CD14-positive monocyte (primary cell): Measurements from ENCODE around the gene PIGM. TPM values are rescaled to one million over a fixed set of nuclear protein-coding genes. Genes with fewer than 3 reads are reported as not detected.

Experiments used
- DNase-seq, 3 donors: peaks; one replicate each; pipeline ENCODE4 v3.0.0-alpha.2; 2011 to 2022
- H2AFZ ChIP-seq: 2 replicates; pipeline ENCODE4 v1.6.0; 2012; ENCODE audit warnings: mild to moderate bottlenecking, low read depth, low read length, inconsistent platforms; ENCODE audit not compliant: insufficient read depth, poor library complexity, severe bottlenecking
- H3K27ac ChIP-seq, 2 donors: 1 replicate in 1 of 2; 2 replicates in 1 of 2; pipeline ENCODE4 v1.5.1; 2012 to 2013; ENCODE audit warnings: low read length in 2 of 2, control low read depth in 1 of 2, inconsistent platforms in 1 of 2, low read depth in 1 of 2, mild to moderate bottlenecking in 1 of 2
- H3K27me3 ChIP-seq, 2 donors: one replicate each; pipeline versions ENCODE4 v1.6.0 to v1.6.1; 2011 to 2013; ENCODE audit warnings: low read length in 2 of 2; ENCODE audit not compliant: control insufficient read depth in 2 of 2, insufficient read depth in 2 of 2
- H3K36me3 ChIP-seq, 2 donors: replicated peaks in 1 of 2; 1 replicate in 1 of 2; 2 replicates in 1 of 2; pipeline versions ENCODE4 v1.5.1 to v1.6.1; 2012 to 2013; ENCODE audit warnings: low read length in 2 of 2, control low read depth in 1 of 2, inconsistent platforms in 1 of 2, mild to moderate bottlenecking in 1 of 2; ENCODE audit not compliant: insufficient read depth in 2 of 2, control insufficient read depth in 1 of 2
- H3K4me1 ChIP-seq, 2 donors: 1 replicate in 1 of 2; 2 replicates in 1 of 2; pipeline versions ENCODE4 v1.5.1 to v1.6.1; 2012 to 2013; ENCODE audit warnings: low read length in 2 of 2, control low read depth in 1 of 2, inconsistent platforms in 1 of 2, mild to moderate bottlenecking in 1 of 2, moderate library complexity in 1 of 2; ENCODE audit not compliant: insufficient read depth in 2 of 2, control insufficient read depth in 1 of 2
- H3K4me2 ChIP-seq: replicated peaks from 2 replicates; pipeline ENCODE3; 2012; ENCODE audit warnings: low read length, moderate library complexity, mild to moderate bottlenecking; ENCODE audit not compliant: poor library complexity, severe bottlenecking; ENCODE audit errors: extremely low read depth
- H3K4me3 ChIP-seq, 3 experiments: fragments of 200-600 bp in 1 of 3; sonication (generic) in 1 of 3; replicated peaks in 1 of 3; 1 replicate in 2 of 3; 2 replicates in 1 of 3; pipeline ENCODE4 v1.5.1; 2011 to 2013; ENCODE audit warnings: low read length in 3 of 3, mild to moderate bottlenecking in 3 of 3, control low read depth in 2 of 3, low read depth in 2 of 3, inconsistent platforms in 1 of 3, moderate library complexity in 1 of 3
- H3K79me2 ChIP-seq: 2 replicates; pipeline ENCODE4 v1.6.0; 2012; ENCODE audit warnings: mild to moderate bottlenecking, control low read depth, inconsistent platforms, low read length, moderate library complexity; ENCODE audit not compliant: insufficient read depth
- H3K9ac ChIP-seq: 2 replicates; pipeline ENCODE4 v1.6.0; 2017; ENCODE audit warnings: low read length, mild to moderate bottlenecking; ENCODE audit not compliant: insufficient read depth, poor library complexity, severe bottlenecking
- H3K9me3 ChIP-seq, 2 donors: replicated peaks in 1 of 2; 1 replicate in 1 of 2; 2 replicates in 1 of 2; pipeline versions ENCODE4 v1.5.1 to v1.6.1; 2012 to 2013; ENCODE audit warnings: low read length in 2 of 2, control low read depth in 1 of 2; ENCODE audit not compliant: control insufficient read depth in 1 of 2, insufficient read depth in 1 of 2
- H4K20me1 ChIP-seq: 2 replicates; pipeline ENCODE4 v1.6.0; 2012; ENCODE audit warnings: mild to moderate bottlenecking, low read length, control low read depth, moderate library complexity; ENCODE audit not compliant: insufficient read depth
- H3K27ac Mint-ChIP-seq, 7 donors: one replicate each; pipeline ENCODE4 v1.8.0; 2020; ENCODE audit warnings: mild to moderate bottlenecking in 7 of 7, mixed read lengths in 7 of 7, moderate library complexity in 6 of 7, inconsistent platforms in 2 of 7
- H3K27me3 Mint-ChIP-seq, 3 donors: one replicate each; pipeline ENCODE4 v1.8.0; 2021 to 2022; ENCODE audit warnings: low read depth in 3 of 3, mild to moderate bottlenecking in 3 of 3, mixed read lengths in 3 of 3, moderate library complexity in 3 of 3, inconsistent platforms in 1 of 3
- H3K36me3 Mint-ChIP-seq, 2 donors: one replicate each; pipeline ENCODE4 v1.8.0; 2020; ENCODE audit warnings: mixed read lengths in 2 of 2, inconsistent platforms in 1 of 2, mild to moderate bottlenecking in 1 of 2
- H3K4me1 Mint-ChIP-seq: one replicate; pipeline ENCODE4 v1.8.0; 2020; ENCODE audit warnings: mild to moderate bottlenecking, mixed read lengths
- H3K4me3 Mint-ChIP-seq, 2 donors: one replicate each; pipeline ENCODE4 v1.8.0; 2020; ENCODE audit warnings: mild to moderate bottlenecking in 2 of 2, mixed read lengths in 2 of 2, moderate library complexity in 1 of 2
- H3K9me3 Mint-ChIP-seq, 7 donors: one replicate each; pipeline ENCODE4 v1.8.0; 2020 to 2022; ENCODE audit warnings: mixed read lengths in 7 of 7, mild to moderate bottlenecking in 6 of 7, moderate library complexity in 6 of 7, inconsistent platforms in 2 of 7
- CTCF ChIP-seq: fragments of 200-600 bp; IDR thresholded peaks from one replicate; pipeline ENCODE4 v1.8.0; 2022; ENCODE audit warnings: antibody characterized with exemption, mild to moderate bottlenecking
- WGBS: methylation state at CpG from one replicate; pipeline ENCODE4 v1.1.5; 2013; ENCODE audit warnings: missing lambda C conversion rate; ENCODE audit not compliant: insufficient coverage; 5-methylcytosine and 5-hydroxymethylcytosine counted together
- intact Hi-C, 2 donors: fragments of 100-400 bp; cut with micrococcal nuclease; formaldehyde crosslinking; loops; one replicate each; pipeline versions ENCODE4 v1.15.0 to v1.15.1; 2023
- polyA plus RNA-seq, 3 donors: library from polyadenylated mRNA; depleted of rRNA in 1 of 3; unstranded in 2 of 3; stranded (reverse) in 1 of 3; fragments of 300-500 nt in 2 of 3; fragments of >200 nt in 1 of 3; fragmentation: Illumina TruSeq in 2 of 3; gene quantifications; 1 replicate in 2 of 3; 2 replicates in 1 of 3; pipeline ENCODE4 v1.2.3, GENCODE V29; 2012 to 2021

Gene PIGM
- polyA plus RNA-seq, 3 donors: 3.7 to 4.2 (median 4.0) TPM

GRCh38 chr1:159978107-159978398 lies 53.7 kb downstream of the PIGM start:
- Mint-ChIP-seq H3K36me3 (no peaks in the 10 kb centered on the region), H3K4me3 (peak overlapping the region in 1 of 2 donors; percentile 33), H3K9me3 (no peaks in the 10 kb centered on the region), H3K27ac (no peak overlapping the region), H3K27me3 (peaks cover 11 to 28% (median 17%) of the 10 kb centered on the region in 3 donors), H3K4me1 (peaks cover 3% of the 10 kb centered on the region)
- H3K36me3 ChIP-seq: no peaks in the 10 kb centered on the region
- H3K9ac ChIP-seq: no peak overlapping the region
- peaks cover 5 to 22% of the 10 kb centered on the region in 2 donors for H3K27me3 ChIP-seq
- TF ChIP-seq CTCF: no peak
- H3K4me3 ChIP-seq: no peak overlapping the region
- H4K20me1 ChIP-seq: no peaks in the 10 kb centered on the region
- DNase-seq: no peak
- H3K9me3 ChIP-seq: no peaks in the 10 kb centered on the region
- H2AFZ ChIP-seq: no peak overlapping the region
- WGBS: 100% methylated on average over 1 of the region's 2 CpGs
- no peak overlapping the region for H3K27ac ChIP-seq
- intact Hi-C loops: no loop called here
- H3K79me2 ChIP-seq: no peaks in the 10 kb centered on the region
- no peaks in the 10 kb centered on the region for H3K4me1 ChIP-seq
- no peak overlapping the region for H3K4me2 ChIP-seq

- Mint-ChIP-seq H3K36me3 (no peaks in the 10 kb centered on the region), H3K9me3 (peaks cover 0 to 1% (median 0%) of the 10 kb centered on the region in 7 donors), H3K4me3 (peak overlapping the region in 1 of 2 donors; percentile 3), H3K27me3 (peaks cover 11 to 26% (median 17%) of the 10 kb centered on the region in 3 donors), H3K27ac (no peak overlapping the region), H3K4me1 (peaks cover 3% of the 10 kb centered on the region)
- Histone ChIP-seq H2AFZ (no peak overlapping the region), H3K4me3 (no peak overlapping the region), H3K9ac (no peak overlapping the region), H4K20me1 (no peaks in the 10 kb centered on the region), H3K4me1 (no peaks in the 10 kb centered on the region), H3K9me3 (no peaks in the 10 kb centered on the region), H3K36me3 (no peaks in the 10 kb centered on the region), H3K27me3 (peaks cover 4 to 22% of the 10 kb centered on the region in 2 donors), H3K4me2 (no peak overlapping the region), H3K27ac (no peak overlapping the region), H3K79me2 (no peaks in the 10 kb centered on the region)
- intact Hi-C loops: no loop called here
- no peak for TF ChIP-seq CTCF
- 96% methylated on average over 3 of the region's 6 CpGs for WGBS
- no peak for DNase-seq
Observed at GRCh38 chr1:159977364-159978106, 54.3 kb downstream of the PIGM start.

Other genes with a start within 250 kb of the PIGM start
- gene FCRL6, start 229.6 kb downstream of the PIGM start, polyA plus RNA-seq: under 1 TPM; 0.15 to 0.36 (median 0.17) TPM
- gene SLAMF8, start 205.1 kb downstream of the PIGM start, polyA plus RNA-seq: 1 to 10 TPM; 2.6 to 5.7 (median 5.7) TPM
- gene VSIG8, start 169.3 kb downstream of the PIGM start, polyA plus RNA-seq: under 1 TPM in 1 of 3 donors, not detected in 2; 0.04 TPM
- 1 to 10 TPM in 1 of 3 donors, under 1 TPM in 1, not detected in 1; 0.12 to 1.0 TPM for gene CFAP45, start 131.8 kb downstream of the PIGM start, polyA plus RNA-seq
- 1,000 to 10,000 TPM in 1 of 3 donors, 100 to 1,000 TPM in 2; 658 to 1,259 (median 918) TPM for gene TAGLN2, start 106.5 kb downstream of the PIGM start, polyA plus RNA-seq
- under 1 TPM in 1 of 3 donors, not detected in 2; 0.04 TPM for gene IGSF9, start 86.4 kb downstream of the PIGM start, polyA plus RNA-seq
- under 1 TPM in 1 of 3 donors, not detected in 2; 0.17 TPM for gene SLAMF9, start 77.8 kb downstream of the PIGM start, polyA plus RNA-seq
- under 1 TPM in 1 of 3 donors, not detected in 2; 0.23 TPM for gene KCNJ10, start 38.2 kb upstream of the PIGM start, polyA plus RNA-seq
- gene KCNJ9, start 49.5 kb upstream of the PIGM start, polyA plus RNA-seq: not detected
- 10 to 100 TPM in 2 of 3 donors, 1 to 10 TPM in 1; 9.6 to 23.9 (median 10.8) TPM for gene IGSF8, start 66.6 kb upstream of the PIGM start, polyA plus RNA-seq
- under 1 TPM in 1 of 3 donors, not detected in 2; 0.03 TPM for gene ATP1A2, start 83.8 kb upstream of the PIGM start, polyA plus RNA-seq
- gene ATP1A4, start 119.6 kb upstream of the PIGM start, polyA plus RNA-seq: 10 to 100 TPM in 1 of 3 donors, under 1 TPM in 1, not detected in 1; 1.00 to 16.0 TPM
- 10 to 100 TPM in 1 of 3 donors, under 1 TPM in 1, not detected in 1; 0.09 to 11.1 TPM for gene CASQ1, start 158.6 kb upstream of the PIGM start, polyA plus RNA-seq
- 100 to 1,000 TPM in 1 of 3 donors, 10 to 100 TPM in 2; 23.6 to 163 (median 38.1) TPM for gene PEA15, start 173.4 kb upstream of the PIGM start, polyA plus RNA-seq
- gene DCAF8, start 230.6 kb upstream of the PIGM start, polyA plus RNA-seq: 100 to 1,000 TPM in 1 of 3 donors, 10 to 100 TPM in 2; 35.5 to 205 (median 44.6) TPM